Heart left ventricle (tissue), 16 donors: ENCODE measurements around the gene PPP1R37. TPM values are rescaled to one million over a fixed set of nuclear protein-coding genes. Genes with fewer than 3 reads are reported as not detected.

Source experiments
- ATAC-seq, 4 donors: fragments of 200-7000 bp; cut with Tn5 transposase; one replicate each; pipeline ENCODE4 v1.9.1; 2020 to 2022; ENCODE audit warnings: moderate library complexity in 4 of 4, mild to moderate bottlenecking in 3 of 4, moderate number of reproducible peaks in 1 of 4
- DNase-seq, 5 donors: peaks; one replicate each; pipeline ENCODE4 v3.0.0-alpha.2; 2020
- H3K27ac ChIP-seq, 12 donors: fragments of 200-600 bp; sonication (generic) in 4 of 12; one replicate each; pipeline versions ENCODE4 v1.5.0 to v1.8.0; 2016 to 2022; ENCODE audit warnings: mild to moderate bottlenecking in 2 of 12
- H3K27me3 ChIP-seq, 9 donors: fragments of 200-600 bp; sonication (generic) in 2 of 9; one replicate each; pipeline versions ENCODE4 v1.5.1 to v1.8.0; 2016 to 2022; ENCODE audit warnings: mild to moderate bottlenecking in 3 of 9
- H3K36me3 ChIP-seq, 9 donors: fragments of 200-600 bp; sonication (generic) in 2 of 9; one replicate each; pipeline versions ENCODE4 v1.5.0 to v1.8.0; 2018 to 2022; ENCODE audit warnings: mild to moderate bottlenecking in 2 of 9
- H3K4me1 ChIP-seq, 12 donors: fragments of 200-600 bp; sonication (generic) in 4 of 12; one replicate each; pipeline versions ENCODE4 v1.5.0 to v1.8.0; 2016 to 2022; ENCODE audit warnings: mild to moderate bottlenecking in 3 of 12
- H3K4me3 ChIP-seq, 12 donors: fragments of 200-600 bp; sonication (generic) in 4 of 12; one replicate each; pipeline versions ENCODE4 v1.5.0 to v1.8.0; 2017 to 2022; ENCODE audit warnings: mild to moderate bottlenecking in 9 of 12, moderate library complexity in 4 of 12
- H3K9me3 ChIP-seq, 12 donors: fragments of 200-600 bp; sonication (generic) in 4 of 12; one replicate each; pipeline versions ENCODE4 v1.5.0 to v1.8.0; 2016 to 2022; ENCODE audit warnings: mild to moderate bottlenecking in 1 of 12
- POLR2A ChIP-seq, 2 donors: fragments of 450-650 bp; IDR thresholded peaks; one replicate each; pipeline ENCODE4 v1.6.1; 2017; ENCODE audit warnings: antibody characterized with exemption in 2 of 2, mild to moderate bottlenecking in 2 of 2, moderate library complexity in 2 of 2
- WGBS, 4 donors: extraction: QIAGEN DNeasy Blood & Tissue Kit in 2 of 4; methylation state at CpG; one replicate each; pipeline versions ENCODE4 v1.1.5 to v1.1.7; 2013 to 2018; 5-methylcytosine and 5-hydroxymethylcytosine counted together
- intact Hi-C, 10 donors: fragments of 100-400 bp; cut with DNase I; formaldehyde crosslinking; loops; one replicate each; pipeline versions ENCODE4 v1.11.1 to v1.14.2; 2022
- polyA plus RNA-seq, 2 donors: library from polyadenylated mRNA; stranded (reverse); fragments of 200-250 nt; gene quantifications; one replicate each; pipeline ENCODE4 v1.2.3, GENCODE V29; 2013
- total RNA-seq, 9 donors: library from RNA; depleted of rRNA in 2 of 9; stranded (reverse); fragments of >200 nt in 2 of 9; fragmentation: NEBNext Ultra II Directional in 3 of 9; extraction: Animal tissue kit (Norgen Biotek cat#: 25700) in 3 of 9; gene quantifications; one replicate each; pipeline versions ENCODE4 v1.1.0 to v1.2.4, GENCODE V29; 2016 to 2023
- TF ChIP-seq, protein P1 (sequence below), 12 donors: fragments of 200-600 bp; sonication (generic) in 4 of 12; IDR thresholded peaks; one replicate each; pipeline versions ENCODE4 v1.5.0 to v1.8.0; 2018 to 2022; ENCODE audit warnings: antibody characterized with exemption in 12 of 12, mild to moderate bottlenecking in 5 of 12
- donor health status: ischemic (EF 13 %, LVEDD 7.1; RV severe dilation, severe dysfunction).
- donor health status: healthy with polysubstance abuse.
- donor health status: DM: no; HTN: yes; CAD: no.
- donor health status: DM: no; HTN: no; CAD: no.
- donor health status: ischemic (EF 25% LVEDD 6.9; RV normal size, moderate dysfunction).
- donor health status: ischemic (EF 25% LVEDD 5.7; RV mildly dilated, moderate dysfunction).
- donor health status: healthy.
- donor health status: DM: yes; HTN: yes; CAD: no.
- donor health status: ischemic (EF 35%, LVEDD 5.7; RV mildly dilated, moderate dysfunction).
- donor health status: nonischemic (EF 11% LVEDD 7.7; RV severe dilation, severe dysfunction).
- donor health status: DM: yes; HTN: yes; CAD: no.
- donor health status: PGD.
- donor health status: ischemic (EF 29% LVEDD 5.4; RV normal size, mild dysfunction).
- donor health status: nonischemic (EF 23%, LVEDD 6.1; RV moderate dilation, normal function).

Gene PPP1R37
- total and polyA plus RNA-seq, 11 donors: 16.0 to 33.7 (median 18.9) TPM

DNA sequence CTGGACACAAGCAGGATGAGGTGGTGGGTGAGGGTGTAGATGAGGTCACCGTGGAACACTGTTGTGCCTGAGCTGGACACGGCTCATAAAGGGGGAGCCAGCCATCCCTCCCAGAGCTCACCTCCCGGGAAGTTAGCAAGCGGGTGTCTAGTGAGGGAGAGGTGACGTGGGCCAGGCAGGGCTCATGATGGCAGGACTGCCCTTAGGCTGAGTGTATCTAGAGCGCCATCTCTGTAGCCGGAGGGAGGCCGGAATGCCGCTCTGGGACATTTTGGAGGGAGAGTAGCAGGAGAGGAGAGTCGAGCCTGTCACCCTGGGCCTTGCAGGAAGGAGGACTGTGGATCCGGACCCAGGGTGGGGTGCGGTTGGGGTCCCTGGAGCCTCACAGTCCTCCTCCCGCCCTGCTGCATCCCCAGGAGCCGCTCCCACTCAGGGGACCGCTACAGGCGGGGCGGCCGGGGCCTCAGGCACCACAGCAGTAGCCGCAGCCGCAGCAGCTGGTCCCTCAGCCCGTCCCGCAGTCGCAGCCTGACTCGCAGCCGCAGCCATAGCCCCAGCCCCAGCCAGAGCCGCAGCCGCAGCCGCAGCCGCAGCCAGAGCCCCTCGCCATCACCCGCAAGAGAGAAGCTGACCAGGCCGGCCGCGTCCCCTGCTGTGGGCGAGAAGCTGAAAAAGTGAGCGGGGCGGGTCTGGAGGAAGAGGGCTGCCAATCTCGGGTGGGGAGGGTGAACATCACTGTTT lies 25.9 kb upstream of the PPP1R37 start:
- Histone ChIP-seq H3K9me3 (no peaks in the 10 kb centered on the region), H3K27me3 (no peaks in the 10 kb centered on the region), H3K36me3 (peaks cover 0 to 100% (median 94%) of the 10 kb centered on the region in 9 donors), H3K27ac (no peak overlapping the region), H3K4me3 (no peak overlapping the region), H3K4me1 (no peaks in the 10 kb centered on the region)
- TF ChIP-seq, protein P1, sequence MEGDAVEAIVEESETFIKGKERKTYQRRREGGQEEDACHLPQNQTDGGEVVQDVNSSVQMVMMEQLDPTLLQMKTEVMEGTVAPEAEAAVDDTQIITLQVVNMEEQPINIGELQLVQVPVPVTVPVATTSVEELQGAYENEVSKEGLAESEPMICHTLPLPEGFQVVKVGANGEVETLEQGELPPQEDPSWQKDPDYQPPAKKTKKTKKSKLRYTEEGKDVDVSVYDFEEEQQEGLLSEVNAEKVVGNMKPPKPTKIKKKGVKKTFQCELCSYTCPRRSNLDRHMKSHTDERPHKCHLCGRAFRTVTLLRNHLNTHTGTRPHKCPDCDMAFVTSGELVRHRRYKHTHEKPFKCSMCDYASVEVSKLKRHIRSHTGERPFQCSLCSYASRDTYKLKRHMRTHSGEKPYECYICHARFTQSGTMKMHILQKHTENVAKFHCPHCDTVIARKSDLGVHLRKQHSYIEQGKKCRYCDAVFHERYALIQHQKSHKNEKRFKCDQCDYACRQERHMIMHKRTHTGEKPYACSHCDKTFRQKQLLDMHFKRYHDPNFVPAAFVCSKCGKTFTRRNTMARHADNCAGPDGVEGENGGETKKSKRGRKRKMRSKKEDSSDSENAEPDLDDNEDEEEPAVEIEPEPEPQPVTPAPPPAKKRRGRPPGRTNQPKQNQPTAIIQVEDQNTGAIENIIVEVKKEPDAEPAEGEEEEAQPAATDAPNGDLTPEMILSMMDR (IDR thresholded peaks at IDR 0.05): no peak
- TF ChIP-seq POLR2A (IDR thresholded peaks at IDR 0.05): no peak
- intact Hi-C loops: no loop called here
- ATAC-seq (no peak), DNase-seq (peak in 1 of 5 donors; percentile 42)
- 88 to 92% (median 92%) methylated on average over 26 to 38 of the region's 38 CpGs for WGBS, 4 donors

DNA sequence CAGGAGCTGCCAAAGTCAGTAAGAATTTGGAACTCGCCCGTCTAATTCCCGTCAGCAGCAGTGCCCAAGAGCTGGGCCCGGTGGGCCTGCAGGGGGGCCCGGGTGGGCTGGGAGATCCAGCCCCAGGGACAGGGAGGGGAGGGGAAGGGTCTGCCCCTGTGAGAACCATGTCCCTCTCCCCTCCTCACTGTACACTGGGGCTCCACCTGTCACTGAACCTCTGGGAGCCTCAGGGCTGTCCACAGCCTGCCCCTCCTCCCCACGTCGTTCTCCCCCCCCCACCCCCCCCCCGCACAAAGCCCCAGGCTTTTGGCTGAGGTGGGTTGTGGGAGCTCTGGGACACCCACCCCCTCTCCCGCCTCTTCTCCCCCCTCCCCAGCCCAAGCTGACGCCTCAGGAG lies 24.9 kb upstream of the PPP1R37 start:
- H3K9me3 ChIP-seq: no peaks in the 10 kb centered on the region
- no peak overlapping the region for H3K27ac ChIP-seq
- intact Hi-C loops: no loop called here
- ATAC-seq (no peak), DNase-seq (no peak)
- no peaks in the 10 kb centered on the region for H3K27me3 ChIP-seq
- WGBS, 4 donors: 79 to 95% (median 89%) methylated on average over 6 to 9 of the region's 10 CpGs
- no peaks in the 10 kb centered on the region for H3K4me1 ChIP-seq
- no peak overlapping the region for H3K4me3 ChIP-seq
- TF ChIP-seq, protein P1 (IDR thresholded peaks at IDR 0.05): no peak
- TF ChIP-seq POLR2A (IDR thresholded peaks at IDR 0.05): no peak
- H3K36me3 ChIP-seq: peaks cover 0 to 99% (median 84%) of the 10 kb centered on the region in 9 donors

DNA sequence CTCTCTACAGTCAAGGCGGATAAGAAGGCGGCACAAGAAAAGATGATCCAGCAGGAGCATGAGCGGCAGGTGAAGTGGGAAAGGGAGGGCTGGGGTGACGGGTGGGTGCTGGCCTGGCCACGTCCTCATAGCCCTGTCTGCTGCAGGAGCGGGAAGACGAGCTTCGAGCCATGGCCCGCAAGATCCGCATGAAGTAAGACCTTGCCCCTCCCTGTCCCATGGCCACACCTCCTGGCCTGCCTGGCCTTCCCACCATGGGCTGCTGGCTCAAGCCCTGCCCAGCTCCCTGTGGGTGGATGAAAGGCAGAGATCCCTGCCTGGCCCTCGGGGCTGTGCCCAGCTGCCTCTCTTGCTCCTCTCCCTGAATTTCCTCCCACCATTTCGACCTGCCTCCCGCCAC lies 23.9 kb upstream of the PPP1R37 start:
- peaks cover 0 to 89% (median 74%) of the 10 kb centered on the region in 9 donors for H3K36me3 ChIP-seq
- H3K9me3 ChIP-seq: no peaks in the 10 kb centered on the region
- H3K4me3 ChIP-seq: no peak overlapping the region
- intact Hi-C loops: no loop called here
- WGBS, 4 donors: 69 to 78% (median 73%) methylated on average over 13 of the region's 13 CpGs
- no peaks in the 10 kb centered on the region for H3K27me3 ChIP-seq
- H3K27ac ChIP-seq: no peak overlapping the region
- no peak for TF ChIP-seq POLR2A (IDR thresholded peaks at IDR 0.05)
- TF ChIP-seq, protein P1 (IDR thresholded peaks at IDR 0.05): no peak
- no peaks in the 10 kb centered on the region for H3K4me1 ChIP-seq
- peak in 1 of 5 donors; percentile 52 for DNase-seq
- peak in 3 of 4 donors; percentile 23 to 44 (median 43) for ATAC-seq

DNA sequence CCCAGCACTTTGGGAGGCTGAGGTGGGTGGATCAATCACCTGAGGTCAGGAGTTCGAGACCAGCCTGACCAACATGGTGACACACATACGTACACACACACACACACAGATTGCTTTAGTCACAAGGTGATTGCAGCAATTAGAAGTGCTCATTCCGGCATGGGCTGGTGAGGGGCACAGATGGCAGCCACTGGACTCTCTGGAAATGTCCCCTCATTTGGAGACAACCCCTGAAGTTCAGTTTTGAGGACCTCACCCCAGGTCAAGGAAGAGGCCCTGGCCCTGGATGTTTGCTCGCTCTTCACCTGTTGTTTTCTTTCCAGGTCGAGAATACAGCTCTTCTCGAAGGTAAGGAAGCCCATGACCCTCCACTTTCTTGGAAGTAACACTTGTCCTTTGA lies 22.8 kb upstream of the PPP1R37 start:
- intact Hi-C loops: no loop called here
- ATAC-seq (no peak), DNase-seq (no peak)
- H3K4me1 ChIP-seq: peaks cover 0 to 4% (median 0%) of the 10 kb centered on the region in 12 donors
- no peaks in the 10 kb centered on the region for H3K9me3 ChIP-seq
- H3K4me3 ChIP-seq: no peak overlapping the region
- no peak for TF ChIP-seq POLR2A (IDR thresholded peaks at IDR 0.05)
- TF ChIP-seq, protein P1 (IDR thresholded peaks at IDR 0.05): no peak
- peaks cover 0 to 77% (median 63%) of the 10 kb centered on the region in 9 donors for H3K36me3 ChIP-seq
- H3K27me3 ChIP-seq: no peaks in the 10 kb centered on the region
- 88 to 93% (median 90%) methylated on average over 6 of the region's 6 CpGs for WGBS, 4 donors
- no peak overlapping the region for H3K27ac ChIP-seq
